Liver (tissue), 9 donors: ENCODE results near the gene RAB6B. TPM values are rescaled to one million over a fixed set of nuclear protein-coding genes. Genes with fewer than 3 reads are reported as not detected.

Experiments used
- DNase-seq: peaks from one replicate; pipeline ENCODE4 v3.0.0-alpha.2; 2017; ENCODE audit warnings: low spot score
- H3K27ac ChIP-seq, 2 donors: one replicate each; pipeline ENCODE4 v1.7.0; 2013; ENCODE audit warnings: inconsistent platforms in 2 of 2, low read length in 2 of 2, control low read depth in 1 of 2, low read depth in 1 of 2, mild to moderate bottlenecking in 1 of 2
- H3K27me3 ChIP-seq, 4 donors: one replicate each; pipeline versions ENCODE4 v1.6.1 to v1.7.0; 2013; ENCODE audit warnings: low read length in 3 of 4, inconsistent platforms in 1 of 4, mild to moderate bottlenecking in 1 of 4, moderate library complexity in 1 of 4; ENCODE audit not compliant: control insufficient read depth in 4 of 4, insufficient read depth in 4 of 4
- H3K36me3 ChIP-seq, 4 donors: one replicate each; pipeline versions ENCODE4 v1.6.1 to v1.7.0; 2013; ENCODE audit warnings: low read length in 3 of 4, mild to moderate bottlenecking in 3 of 4, low read depth in 1 of 4, moderate library complexity in 1 of 4; ENCODE audit not compliant: control insufficient read depth in 4 of 4, insufficient read depth in 3 of 4
- H3K4me1 ChIP-seq, 4 donors: one replicate each; pipeline versions ENCODE4 v1.6.1 to v1.7.0; 2013; ENCODE audit warnings: low read length in 3 of 4, mild to moderate bottlenecking in 3 of 4, moderate library complexity in 1 of 4; ENCODE audit not compliant: control insufficient read depth in 4 of 4, insufficient read depth in 4 of 4
- H3K4me3 ChIP-seq, 3 donors: one replicate each; pipeline versions ENCODE4 v1.6.1 to v1.7.0; 2013; ENCODE audit warnings: low read length in 3 of 3, control low read depth in 1 of 3, low read depth in 1 of 3, mild to moderate bottlenecking in 1 of 3
- H3K9ac ChIP-seq, 2 donors: one replicate each; pipeline ENCODE4 v1.7.0; 2013; ENCODE audit warnings: low read length in 2 of 2, mild to moderate bottlenecking in 2 of 2, moderate library complexity in 2 of 2, control low read depth in 1 of 2, low read depth in 1 of 2
- H3K9me3 ChIP-seq, 4 donors: one replicate each; pipeline versions ENCODE4 v1.6.1 to v1.7.0; 2013; ENCODE audit warnings: low read length in 3 of 4; ENCODE audit not compliant: control insufficient read depth in 4 of 4
- ATF3 ChIP-seq: IDR thresholded peaks from 2 replicates; pipeline ENCODE4 v1.6.1; 2016; ENCODE audit warnings: antibody characterized with exemption
- CTCF ChIP-seq: fragments of 150-350 bp; IDR thresholded peaks from 2 replicates; pipeline ENCODE4 v1.5.1; 2017; ENCODE audit warnings: improper control_type of control experiment, low read depth, low read length; ENCODE audit not compliant: missing input control
- EGR1 ChIP-seq, 2 donors: IDR thresholded peaks; 2 replicates each; pipeline ENCODE4 v1.6.1; 2016 to 2018; ENCODE audit warnings: antibody characterized with exemption in 2 of 2, low read depth in 2 of 2
- FOXA1 ChIP-seq: IDR thresholded peaks from 2 replicates; pipeline ENCODE4 v1.6.1; 2016; ENCODE audit warnings: antibody characterized with exemption
- FOXA2 ChIP-seq: IDR thresholded peaks from 2 replicates; pipeline ENCODE4 v1.6.1; 2016; ENCODE audit warnings: antibody characterized with exemption
- GABPA ChIP-seq, 2 donors: IDR thresholded peaks in 1 of 2; conservative IDR thresholded peaks in 1 of 2; 2 replicates each; pipeline ENCODE4 v1.6.1; 2016; ENCODE audit warnings: antibody characterized with exemption in 2 of 2, mild to moderate bottlenecking in 1 of 2, moderate library complexity in 1 of 2
- HNF4A ChIP-seq, 2 donors: conservative IDR thresholded peaks; 2 replicates each; pipeline ENCODE4 v1.6.1; 2016; ENCODE audit warnings: antibody characterized with exemption in 2 of 2, mild to moderate bottlenecking in 2 of 2
- HNF4G ChIP-seq: IDR thresholded peaks from 2 replicates; pipeline ENCODE4 v1.6.1; 2016; ENCODE audit warnings: antibody characterized with exemption
- JUND ChIP-seq, 2 donors: IDR thresholded peaks; 2 replicates each; pipeline ENCODE4 v1.6.1; 2016; ENCODE audit warnings: antibody characterized with exemption in 2 of 2
- MAX ChIP-seq: IDR thresholded peaks from 2 replicates; pipeline ENCODE4 v1.6.1; 2016; ENCODE audit warnings: antibody characterized with exemption
- NR2F2 ChIP-seq: IDR thresholded peaks from 2 replicates; pipeline ENCODE4 v1.6.1; 2016; ENCODE audit warnings: antibody characterized with exemption
- RAD21 ChIP-seq, 2 donors: IDR thresholded peaks; 2 replicates each; pipeline ENCODE4 v1.6.1; 2016; ENCODE audit warnings: antibody characterized with exemption in 2 of 2, mild to moderate bottlenecking in 2 of 2
- REST ChIP-seq: IDR thresholded peaks from 2 replicates; pipeline ENCODE4 v1.6.1; 2016; ENCODE audit warnings: antibody characterized with exemption, mild to moderate bottlenecking
- RXRA ChIP-seq, 2 donors: IDR thresholded peaks; 2 replicates each; pipeline ENCODE4 v1.6.1; 2017 to 2018; ENCODE audit warnings: antibody characterized with exemption in 2 of 2, mild to moderate bottlenecking in 1 of 2
- SP1 ChIP-seq: IDR thresholded peaks from 2 replicates; pipeline ENCODE4 v1.6.1; 2018; ENCODE audit warnings: antibody characterized with exemption, mild to moderate bottlenecking
- TAF1 ChIP-seq: conservative IDR thresholded peaks from 2 replicates; pipeline ENCODE4 v1.6.1; 2016; ENCODE audit warnings: antibody characterized with exemption, mild to moderate bottlenecking
- YY1 ChIP-seq: IDR thresholded peaks from 2 replicates; pipeline ENCODE4 v1.6.1; 2016; ENCODE audit warnings: antibody characterized with exemption, mild to moderate bottlenecking
- ZBTB33 ChIP-seq: IDR thresholded peaks from 2 replicates; pipeline ENCODE4 v1.6.1; 2016; ENCODE audit warnings: antibody characterized with exemption
- WGBS: extraction: QIAGEN DNeasy Blood & Tissue Kit; methylation state at CpG from one replicate; pipeline ENCODE4 v1.1.7; 2013; 5-methylcytosine and 5-hydroxymethylcytosine counted together
- polyA plus RNA-seq, 2 donors: library from polyadenylated mRNA; stranded (reverse) in 1 of 2; unstranded in 1 of 2; fragments of 200-250 nt in 1 of 2; fragments of >200 nt in 1 of 2; fragmentation: Nextera tagmentation in 1 of 2; extraction: Ambion mirVana in 1 of 2; gene quantifications; one replicate each; pipeline versions ENCODE4 v1.2.1 to v1.2.3, GENCODE V29; 2013 to 2015
- total RNA-seq, 2 donors: library from RNA; depleted of rRNA; stranded (reverse); fragments of >200 nt; gene quantifications; one replicate each; pipeline ENCODE4 v1.2.3, GENCODE V29; 2014
- donor health status: healthy.
- donor health status: healthy.
- donor health status: healthy.
- donor health status: healthy.
- donor health status: healthy.

Gene RAB6B
- total and polyA plus RNA-seq, 4 donors, result 0.08 to 2.8 (median 0.28) TPM

GRCh38 chr3:133874344-133874743, 21.3 kb downstream of the RAB6B start:
- Histone ChIP-seq H3K4me1 (no peaks in the 10 kb centered on the region), H3K27ac (no peak overlapping the region), H3K9ac (no peak overlapping the region), H3K9me3 (no peaks in the 10 kb centered on the region), H3K36me3 (no peaks in the 10 kb centered on the region), H3K4me3 (no peak overlapping the region), H3K27me3 (peaks cover 0 to 2% (median 0%) of the 10 kb centered on the region in 4 donors)
- DNase-seq, result no peak
- 69% methylated on average over 1 of the region's 1 CpG for WGBS
- TF ChIP-seq RXRA (IDR thresholded peaks at IDR 0.05) (no peak), HNF4G (no peak), HNF4A (conservative IDR thresholded peaks at IDR 0.05) (no peak), ZBTB33 (no peak), FOXA1 (no peak), CTCF (no peak), EGR1 (IDR thresholded peaks at IDR 0.05; ENCODE audit: low read depth in 2 of 2) (no peak), GABPA (IDR thresholded peaks at IDR 0.05 in 1 of 2, conservative IDR thresholded peaks at IDR 0.05 in 1 of 2) (no peak), FOXA2 (no peak), ATF3 (no peak), RAD21 (IDR thresholded peaks at IDR 0.05) (no peak), YY1 (no peak), JUND (IDR thresholded peaks at IDR 0.05) (no peak), SP1 (no peak)

GRCh38 chr3:133872781-133873180, 22.9 kb downstream of the RAB6B start:
- H3K36me3 ChIP-seq, result no peaks in the 10 kb centered on the region
- TF ChIP-seq CTCF, result no peak
- TF ChIP-seq REST, result no peak
- TF ChIP-seq FOXA2, result no peak
- no peak for TF ChIP-seq RAD21 (IDR thresholded peaks at IDR 0.05)
- no peak for TF ChIP-seq MAX
- no peak for TF ChIP-seq RXRA (IDR thresholded peaks at IDR 0.05)
- TF ChIP-seq JUND (IDR thresholded peaks at IDR 0.05), result no peak
- no peak for TF ChIP-seq ZBTB33
- TF ChIP-seq HNF4G, result no peak
- TF ChIP-seq YY1, result no peak
- no peak for TF ChIP-seq SP1
- no peak for TF ChIP-seq TAF1
- no peak for TF ChIP-seq FOXA1
- TF ChIP-seq ATF3, result no peak
- no peak for TF ChIP-seq EGR1 (IDR thresholded peaks at IDR 0.05; ENCODE audit: low read depth in 2 of 2)
- no peak for TF ChIP-seq HNF4A (conservative IDR thresholded peaks at IDR 0.05)
- no peak for TF ChIP-seq GABPA (IDR thresholded peaks at IDR 0.05 in 1 of 2, conservative IDR thresholded peaks at IDR 0.05 in 1 of 2)
- TF ChIP-seq NR2F2, result no peak
- H3K4me1 ChIP-seq, result no peaks in the 10 kb centered on the region
- no peak overlapping the region for H3K9ac ChIP-seq
- no peak overlapping the region for H3K4me3 ChIP-seq
- WGBS, result 91% methylated on average over 7 of the region's 7 CpGs
- no peak for DNase-seq
- no peaks in the 10 kb centered on the region for H3K9me3 ChIP-seq
- H3K27me3 ChIP-seq, result peaks cover 0 to 2% (median 0%) of the 10 kb centered on the region in 4 donors
- H3K27ac ChIP-seq, result no peak overlapping the region
